Fibroblast of lung (primary cell): Measurements from ENCODE around the gene AP1S1. TPM values are rescaled to one million over a fixed set of nuclear protein-coding genes. Genes with fewer than 3 reads are reported as not detected.

Experiments
- DNase-seq, 2 donors: peaks; one replicate each; pipeline versions ENCODE4 v3.0.0 to v3.0.0-alpha.2; 2010; ENCODE audit warnings: low read depth in 2 of 2
- H2AFZ ChIP-seq: 2 replicates; pipeline ENCODE4 v1.5.1; 2012; ENCODE audit warnings: low read length, control low read depth, inconsistent platforms
- H3K27ac ChIP-seq: 2 replicates; pipeline ENCODE4 v1.5.1; 2011; ENCODE audit warnings: low read length, control low read depth; ENCODE audit not compliant: insufficient read depth
- H3K27me3 ChIP-seq: 2 replicates; pipeline ENCODE4 v1.5.1; 2011; ENCODE audit warnings: mild to moderate bottlenecking, low read length; ENCODE audit not compliant: control insufficient read depth, insufficient read depth
- H3K36me3 ChIP-seq: 2 replicates; pipeline ENCODE4 v1.5.1; 2011; ENCODE audit warnings: low read length; ENCODE audit not compliant: control insufficient read depth, insufficient read depth
- H3K4me1 ChIP-seq: 2 replicates; pipeline ENCODE4 v1.5.1; 2011; ENCODE audit warnings: low read length; ENCODE audit not compliant: control insufficient read depth, insufficient read depth; ENCODE audit errors: extremely low read depth
- H3K4me2 ChIP-seq: 2 replicates; pipeline ENCODE4 v1.5.1; 2011; ENCODE audit warnings: low read length, control low read depth; ENCODE audit not compliant: insufficient read depth; ENCODE audit errors: extremely low read depth
- H3K4me3 ChIP-seq, 4 experiments: fragments of 200-600 bp in 1 of 4; sonication (generic) in 1 of 4; replicated peaks in 1 of 4; 2 replicates each; pipeline ENCODE4 v1.5.1; 2011 to 2016; ENCODE audit warnings: low read length in 4 of 4, low read depth in 3 of 4, mild to moderate bottlenecking in 3 of 4, control low read depth in 2 of 4, inconsistent platforms in 1 of 4, mixed read lengths in 1 of 4; ENCODE audit not compliant: insufficient read depth in 1 of 4; ENCODE audit errors: control extremely low read depth in 1 of 4
- H3K79me2 ChIP-seq: 2 replicates; pipeline ENCODE4 v1.5.1; 2012; ENCODE audit warnings: mild to moderate bottlenecking, low read length, inconsistent platforms; ENCODE audit not compliant: control insufficient read depth, insufficient read depth
- H3K9ac ChIP-seq: 2 replicates; pipeline ENCODE4 v1.5.1; 2011; ENCODE audit warnings: mild to moderate bottlenecking, low read length, control low read depth; ENCODE audit not compliant: insufficient read depth
- H3K9me3 ChIP-seq: 2 replicates; pipeline ENCODE4 v1.5.1; 2012; ENCODE audit warnings: low read depth, low read length; ENCODE audit not compliant: control insufficient read depth, insufficient read depth
- H4K20me1 ChIP-seq: 2 replicates; pipeline ENCODE4 v1.5.1; 2011; ENCODE audit warnings: low read length; ENCODE audit not compliant: control insufficient read depth, insufficient read depth; ENCODE audit errors: extremely low read depth
- EZH2 ChIP-seq: IDR thresholded peaks from 2 replicates; pipeline ENCODE4 v1.5.1; 2012; ENCODE audit warnings: low read length, control low read depth, mild to moderate bottlenecking; ENCODE audit errors: missing control alignments
- polyA plus RNA-seq, 2 donors: library from polyadenylated mRNA; depleted of rRNA in 1 of 2; stranded (reverse) in 1 of 2; unstranded in 1 of 2; fragments of >200 nt; gene quantifications; 2 replicates each; pipeline ENCODE4 v1.2.1, GENCODE V29; 2011 to 2012; ENCODE audit warnings: missing spikeins in 1 of 2
- total RNA-seq: library from RNA; depleted of rRNA; stranded (reverse); fragments of >200 nt; gene quantifications from 2 replicates; pipeline ENCODE4 v1.2.1, GENCODE V29; 2014
- TF ChIP-seq, protein P1 (sequence below), 2 donors: IDR thresholded peaks in 1 of 2; conservative IDR thresholded peaks in 1 of 2; 1 replicate in 1 of 2; 2 replicates in 1 of 2; pipeline ENCODE4 v1.5.1; 2011 to 2012; ENCODE audit warnings: low read length in 2 of 2, control low read depth in 1 of 2, inconsistent platforms in 1 of 2, low read depth in 1 of 2, mild to moderate bottlenecking in 1 of 2

AP1S1 gene
- total and polyA plus RNA-seq, 2 donors (not counting 1 experiment from before 2014, with no cell fraction given), result 128 to 139 TPM

DNA sequence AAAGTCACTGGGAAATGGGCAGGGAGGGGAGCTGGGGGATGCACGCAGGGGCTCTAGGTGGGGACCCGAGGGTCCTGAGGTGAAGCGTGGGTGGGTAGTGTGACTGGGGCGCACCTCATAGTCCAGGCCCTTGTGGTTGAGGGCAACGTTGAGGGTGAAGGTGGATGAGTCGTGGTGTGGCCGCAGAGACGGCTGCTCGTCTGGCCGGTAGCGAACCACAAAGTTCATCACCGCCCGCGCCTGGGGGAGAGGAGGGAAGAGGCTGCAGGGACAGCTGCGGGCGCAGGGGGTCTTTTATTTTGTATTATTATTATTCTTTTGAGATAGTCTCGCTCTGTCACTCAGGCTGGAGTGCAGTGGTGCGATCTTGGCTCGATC, 52.4 kb downstream of the AP1S1 start:
- Histone ChIP-seq H4K20me1 (no peaks in the 10 kb centered on the region), H3K27ac (no peak overlapping the region), H3K36me3 (peaks cover 14% of the 10 kb centered on the region), H2AFZ (no peak overlapping the region), H3K9me3 (no peaks in the 10 kb centered on the region), H3K4me3 (no peak overlapping the region), H3K4me1 (peaks cover 2% of the 10 kb centered on the region), H3K79me2 (no peaks in the 10 kb centered on the region), H3K4me2 (no peak overlapping the region), H3K27me3 (peaks cover 16% of the 10 kb centered on the region), H3K9ac (no peak overlapping the region)
- TF ChIP-seq EZH2, result no peak
- TF ChIP-seq, protein P1, sequence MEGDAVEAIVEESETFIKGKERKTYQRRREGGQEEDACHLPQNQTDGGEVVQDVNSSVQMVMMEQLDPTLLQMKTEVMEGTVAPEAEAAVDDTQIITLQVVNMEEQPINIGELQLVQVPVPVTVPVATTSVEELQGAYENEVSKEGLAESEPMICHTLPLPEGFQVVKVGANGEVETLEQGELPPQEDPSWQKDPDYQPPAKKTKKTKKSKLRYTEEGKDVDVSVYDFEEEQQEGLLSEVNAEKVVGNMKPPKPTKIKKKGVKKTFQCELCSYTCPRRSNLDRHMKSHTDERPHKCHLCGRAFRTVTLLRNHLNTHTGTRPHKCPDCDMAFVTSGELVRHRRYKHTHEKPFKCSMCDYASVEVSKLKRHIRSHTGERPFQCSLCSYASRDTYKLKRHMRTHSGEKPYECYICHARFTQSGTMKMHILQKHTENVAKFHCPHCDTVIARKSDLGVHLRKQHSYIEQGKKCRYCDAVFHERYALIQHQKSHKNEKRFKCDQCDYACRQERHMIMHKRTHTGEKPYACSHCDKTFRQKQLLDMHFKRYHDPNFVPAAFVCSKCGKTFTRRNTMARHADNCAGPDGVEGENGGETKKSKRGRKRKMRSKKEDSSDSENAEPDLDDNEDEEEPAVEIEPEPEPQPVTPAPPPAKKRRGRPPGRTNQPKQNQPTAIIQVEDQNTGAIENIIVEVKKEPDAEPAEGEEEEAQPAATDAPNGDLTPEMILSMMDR (conservative IDR thresholded peaks at IDR 0.05 in 1 of 2, IDR thresholded peaks at IDR 0.05 in 1 of 2; ENCODE audit: low read depth in 1 of 2, low read length in 2 of 2), result no peak
- no peak for DNase-seq

- DNase-seq, result no peak
- TF ChIP-seq EZH2, result no peak
- TF ChIP-seq, protein P1 (conservative IDR thresholded peaks at IDR 0.05 in 1 of 2, IDR thresholded peaks at IDR 0.05 in 1 of 2; ENCODE audit: low read depth in 1 of 2, low read length in 2 of 2), result no peak
- H3K9me3 ChIP-seq, result no peaks in the 10 kb centered on the region
- no peaks in the 10 kb centered on the region for H3K79me2 ChIP-seq
- no peak overlapping the region for H3K9ac ChIP-seq
- peaks cover 17% of the 10 kb centered on the region for H3K36me3 ChIP-seq
- no peaks in the 10 kb centered on the region for H3K4me1 ChIP-seq
- H2AFZ ChIP-seq, result no peak overlapping the region
- H4K20me1 ChIP-seq, result no peaks in the 10 kb centered on the region
- H3K27me3 ChIP-seq, result peaks cover 8% of the 10 kb centered on the region
- H3K27ac ChIP-seq, result no peak overlapping the region
- H3K4me3 ChIP-seq, result no peak overlapping the region
- no peak overlapping the region for H3K4me2 ChIP-seq
Observed at GRCh38 chr7:101207459-101207858, 53.2 kb downstream of the AP1S1 start.

- no peaks in the 10 kb centered on the region for H3K4me1 ChIP-seq
- TF ChIP-seq, protein P1 (conservative IDR thresholded peaks at IDR 0.05 in 1 of 2, IDR thresholded peaks at IDR 0.05 in 1 of 2; ENCODE audit: low read depth in 1 of 2, low read length in 2 of 2), result no peak
- TF ChIP-seq EZH2, result no peak
- H3K9me3 ChIP-seq, result no peaks in the 10 kb centered on the region
- no peak overlapping the region for H3K4me2 ChIP-seq
- H2AFZ ChIP-seq, result no peak overlapping the region
- no peaks in the 10 kb centered on the region for H4K20me1 ChIP-seq
- H3K27me3 ChIP-seq, result no peaks in the 10 kb centered on the region
- no peak overlapping the region for H3K27ac ChIP-seq
- H3K36me3 ChIP-seq, result peaks cover 21% of the 10 kb centered on the region
- no peak for DNase-seq
- H3K9ac ChIP-seq, result no peak overlapping the region
- H3K79me2 ChIP-seq, result no peaks in the 10 kb centered on the region
- no peak overlapping the region for H3K4me3 ChIP-seq
Observed at GRCh38 chr7:101208794-101209193, 54.5 kb downstream of the AP1S1 start.
